ENCODE measurements around the gene BAZ2B. TPM values are rescaled to one million over a fixed set of nuclear protein-coding genes. Genes with fewer than 3 reads are reported as not detected.

The BAZ2B gene
- total RNA-seq, 1 experiment from 2014 or later, result 54.9 TPM

- Histone ChIP-seq H4K20me1 (ENCODE audit: control insufficient read depth, insufficient read depth, insufficient read length) (no peaks in the 10 kb centered on the region), H2BK15ac (ENCODE audit: low read depth, low read length) (no peak overlapping the region), H2AFZ (ENCODE audit: low read length) (no peak overlapping the region), H3K4me1 (ENCODE audit: insufficient read depth, low read length) (no peaks in the 10 kb centered on the region), H3K79me2 (ENCODE audit: insufficient read depth, low read length) (no peaks in the 10 kb centered on the region), H3K23me2 (ENCODE audit: insufficient read length, low read depth, low read length, poor library complexity, severe bottlenecking) (no peaks in the 10 kb centered on the region), H3T11ph (ENCODE audit: low read length) (no peak overlapping the region), H3K18ac (ENCODE audit: insufficient read length, low read depth, low read length) (no peak overlapping the region), H4K91ac (ENCODE audit: insufficient read length, low read depth, low read length) (no peak overlapping the region), H2BK12ac (ENCODE audit: insufficient read length, low read depth, low read length) (no peak overlapping the region), H3K9ac (ENCODE audit: extremely low read depth, insufficient read length, low read length) (no peak overlapping the region), H3K9me3 (ENCODE audit: control insufficient read depth, low read depth, low read length) (no peaks in the 10 kb centered on the region), H3K14ac (ENCODE audit: insufficient read depth, low read length) (no peak overlapping the region), H3K27me3 (ENCODE audit: insufficient read depth, low read length) (no peaks in the 10 kb centered on the region), H4K5ac (ENCODE audit: insufficient read length, low read depth, low read length) (no peak overlapping the region), H4K8ac (replicated peaks; ENCODE audit: insufficient read length, low read depth, low read length) (no peak overlapping the region), H3K4me2 (ENCODE audit: insufficient read depth, insufficient read length, low read length) (no peak overlapping the region), H2BK5ac (ENCODE audit: insufficient read length, low read length) (no peak overlapping the region), H2BK120ac (ENCODE audit: low read depth, low read length, poor library complexity, severe bottlenecking) (no peak overlapping the region), H3K23ac (ENCODE audit: insufficient read length, low read depth, low read length) (no peak overlapping the region), H3K27ac (ENCODE audit: insufficient read length, low read depth, low read length) (no peak overlapping the region), H2BK20ac (ENCODE audit: low read depth, low read length, poor library complexity, severe bottlenecking) (no peak overlapping the region), H3K4ac (ENCODE audit: low read depth, low read length) (no peak overlapping the region), H2AK5ac (ENCODE audit: insufficient read length, low read length) (no peak overlapping the region), H3K79me1 (ENCODE audit: insufficient read depth, low read depth, low read length, poor library complexity, severe bottlenecking) (no peaks in the 10 kb centered on the region), H3K56ac (ENCODE audit: insufficient read length, low read depth, low read length) (no peak overlapping the region)
- Mint-ChIP-seq H3K9me3 (peaks cover 0 to 5% of the 10 kb centered on the region in 2 experiments; a peak in 2 of 5 replicates), H3K36me3 (ENCODE audit: insufficient read depth in 1 of 3, low read depth in 3 of 3) (0 out of 7 replicates have a peak, but pooled peaks cover 0 to 5% (median 2%) of the 10 kb centered on the region in 3 experiments), H3K4me3 (no peak overlapping the region), H3K27me3 (ENCODE audit: low read depth) (no peaks in the 10 kb centered on the region), H3K27ac (no peak overlapping the region; a peak in 1 of 7 replicates), H3K4me1 (peaks cover 0 to 9% of the 10 kb centered on the region in 2 experiments; a peak in 2 of 4 replicates)
- no peak for DNase-seq
- TF ChIP-seq CTCF (conservative IDR thresholded peaks at IDR 0.05), result no peak
- WGBS (ENCODE audit: extremely low coverage, insufficient read length, low lambda C conversion rate), result no CpG with 5 or more reads among the region's 6 CpGs
These were observed 42.8 kb upstream of the BAZ2B start for GRCh38 chr2:159658881-159659873.

Measured in H9 (cell line).